GM18951 (cell line): ENCODE measurements around the gene PLA2G2F.

ENCODE experiments used
- POLR2A ChIP-seq: IDR thresholded peaks from 4 replicates; pipeline ENCODE4 v1.6.1; 2011; ENCODE audit warnings: mild to moderate bottlenecking; ENCODE audit not compliant: insufficient read length, insufficient read depth; ENCODE audit errors: extremely low read depth
- in situ Hi-C: fragments of 300-500 bp; cut with MboI; formaldehyde crosslinking; loops from one replicate; pipeline ENCODE4 v1.12.0; 2022; ENCODE audit warnings: low sequenced_read_pairs, mixed read lengths, inconsistent platforms; ENCODE audit not compliant: unreplicated experiment

PLA2G2F gene

DNA sequence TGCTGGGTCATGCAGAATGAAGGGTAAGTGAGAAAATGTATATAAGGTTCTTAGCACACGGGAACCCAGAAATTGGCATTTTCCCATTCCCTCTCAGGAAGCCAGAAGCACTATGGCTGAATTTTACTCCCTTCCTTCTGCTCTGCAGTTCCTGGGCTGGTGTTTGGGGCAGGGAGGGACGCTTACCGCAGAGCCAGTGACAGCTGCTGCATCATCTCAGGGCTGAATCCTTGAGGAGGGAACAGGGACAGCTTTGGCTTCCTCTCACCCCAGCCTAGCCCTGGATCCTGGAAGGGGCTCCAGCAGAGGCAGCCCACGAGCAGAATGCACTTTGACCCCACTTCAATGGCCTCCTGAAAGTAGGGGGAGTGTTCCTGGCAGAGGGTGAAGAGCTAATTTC lies 31.8 kb upstream of the PLA2G2F start:
- TF ChIP-seq POLR2A, result no peak
- in situ Hi-C loops, result no loop called here

DNA sequence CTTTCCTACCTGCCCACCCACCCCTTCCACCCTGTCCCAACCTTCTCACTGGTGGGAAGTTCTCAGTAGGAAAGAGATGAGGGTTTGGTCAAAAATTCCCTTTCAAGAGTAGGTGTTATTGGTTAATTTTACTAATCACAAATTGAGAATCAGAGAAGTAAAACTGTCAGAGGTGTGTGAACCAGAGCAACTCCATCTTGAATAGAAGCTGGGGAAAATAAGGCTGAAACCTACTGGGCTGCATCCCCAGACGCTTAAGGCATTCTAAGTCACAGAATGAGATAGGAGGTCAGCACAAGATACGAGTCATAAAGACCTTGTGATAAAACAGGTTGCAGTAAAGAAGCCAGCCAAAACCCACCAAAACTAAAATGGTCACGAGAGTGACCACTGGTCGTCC lies 31.3 kb upstream of the PLA2G2F start:
- no peak for TF ChIP-seq POLR2A
- in situ Hi-C loops, result no loop called here

DNA sequence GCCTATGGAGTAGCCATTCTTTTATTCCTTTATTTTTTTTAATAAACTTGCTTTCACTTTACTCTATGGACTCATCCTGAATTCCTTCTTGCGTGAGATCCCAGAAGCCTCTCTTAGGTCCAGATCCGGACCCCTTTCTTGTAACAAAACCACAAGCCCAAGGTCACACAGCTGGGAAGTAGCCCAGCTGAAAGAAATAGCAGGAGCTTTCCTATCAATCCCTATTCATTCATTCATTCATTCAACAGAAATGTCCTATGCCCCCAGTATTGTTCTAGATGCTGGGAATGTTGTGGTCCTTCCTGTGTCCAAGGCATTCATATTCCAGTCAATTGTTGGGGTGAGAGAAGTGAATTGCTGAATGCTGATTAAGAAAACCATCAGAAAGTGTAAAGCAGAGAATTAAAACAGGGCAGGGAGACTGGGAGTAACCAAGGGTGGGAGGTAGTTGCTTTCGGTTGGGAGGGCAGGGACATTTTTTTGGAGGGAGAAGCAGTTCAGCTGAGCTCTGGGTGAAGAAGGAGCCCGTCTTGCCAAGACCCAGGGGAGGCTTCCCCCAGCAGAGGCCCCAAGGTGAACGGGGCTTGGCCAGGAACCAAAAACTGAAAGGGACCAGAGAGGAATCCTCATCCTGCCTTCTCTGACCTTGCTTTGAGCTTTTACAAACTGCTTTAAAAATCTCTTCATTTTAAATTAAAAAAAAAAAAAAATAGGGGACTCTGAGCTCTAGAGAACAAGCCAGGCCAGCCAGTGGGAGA lies 30.6 kb upstream of the PLA2G2F start:
- in situ Hi-C loops, result no loop called here
- TF ChIP-seq POLR2A, result no peak

DNA sequence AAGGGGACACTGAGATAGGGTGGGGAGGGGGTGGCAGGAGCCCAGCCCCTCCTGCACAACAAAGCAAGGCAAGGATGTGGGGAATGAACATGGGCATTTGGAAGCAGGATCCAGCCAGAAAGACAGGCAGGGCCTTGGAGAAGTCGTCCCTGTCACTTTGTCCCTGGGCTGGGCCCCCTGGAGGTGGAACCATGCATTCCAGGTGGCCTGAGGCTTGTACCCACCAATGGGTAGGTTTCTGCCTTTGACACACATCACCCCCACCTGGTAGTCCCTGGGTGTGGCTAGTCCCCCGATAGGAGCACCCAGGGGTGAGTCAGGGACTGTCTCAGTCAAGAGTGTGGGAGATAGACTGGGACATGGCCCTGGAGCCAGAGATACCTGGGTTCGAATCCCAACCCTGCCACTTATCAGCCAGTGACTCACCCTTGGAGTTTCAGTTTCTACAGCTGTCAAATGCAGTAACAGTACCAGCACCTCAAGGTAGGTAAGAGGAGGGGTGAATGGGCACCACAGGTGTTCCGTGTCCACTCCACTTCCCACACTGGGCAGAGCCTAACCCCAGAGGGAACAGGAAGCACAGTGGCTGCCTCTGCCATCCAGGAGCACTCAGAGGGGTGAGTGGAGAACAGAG lies 29.8 kb upstream of the PLA2G2F start:
- in situ Hi-C loops, result no loop called here
- no peak for TF ChIP-seq POLR2A

DNA sequence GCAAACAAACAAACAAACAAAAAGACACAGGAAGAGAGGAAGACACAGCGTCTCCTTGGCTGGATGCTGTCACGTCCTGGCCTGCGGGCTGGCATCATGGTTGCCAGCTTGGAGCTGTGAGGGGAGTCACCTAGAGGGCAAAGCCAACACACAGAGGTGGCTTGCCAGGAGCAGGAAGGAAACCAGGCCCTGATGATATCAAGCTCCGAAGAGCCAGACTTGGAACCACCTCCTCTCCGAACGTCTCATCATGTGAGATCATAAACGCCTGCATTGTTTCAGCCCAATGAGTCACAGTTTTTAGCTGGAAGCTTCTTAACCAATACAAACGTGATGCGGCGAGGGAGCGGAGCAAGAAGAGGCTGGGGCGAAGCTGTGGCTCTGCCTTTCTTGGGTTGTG lies 28.4 kb upstream of the PLA2G2F start:
- TF ChIP-seq POLR2A, result no peak
- in situ Hi-C loops, result no loop called here

DNA sequence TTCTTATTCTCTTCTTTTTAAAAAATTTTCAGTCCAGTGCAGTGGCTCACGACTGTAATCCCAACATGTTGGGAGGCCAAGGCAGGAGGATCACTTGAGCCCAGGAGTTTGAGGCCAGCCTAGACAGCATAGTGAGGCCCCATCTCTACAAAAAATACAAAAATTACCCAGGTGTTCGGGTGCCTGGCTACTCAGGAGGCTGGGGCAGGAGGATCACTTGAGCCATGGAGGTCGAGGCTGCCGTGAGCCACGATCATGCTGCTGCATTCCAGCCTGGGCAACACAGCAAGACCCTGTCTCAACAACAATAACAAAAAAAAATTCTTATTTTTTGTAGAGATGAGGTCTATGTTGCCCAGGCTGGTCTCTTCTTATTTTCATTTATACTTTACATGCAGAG lies 27.7 kb upstream of the PLA2G2F start:
- no peak for TF ChIP-seq POLR2A
- in situ Hi-C loops, result no loop called here

DNA sequence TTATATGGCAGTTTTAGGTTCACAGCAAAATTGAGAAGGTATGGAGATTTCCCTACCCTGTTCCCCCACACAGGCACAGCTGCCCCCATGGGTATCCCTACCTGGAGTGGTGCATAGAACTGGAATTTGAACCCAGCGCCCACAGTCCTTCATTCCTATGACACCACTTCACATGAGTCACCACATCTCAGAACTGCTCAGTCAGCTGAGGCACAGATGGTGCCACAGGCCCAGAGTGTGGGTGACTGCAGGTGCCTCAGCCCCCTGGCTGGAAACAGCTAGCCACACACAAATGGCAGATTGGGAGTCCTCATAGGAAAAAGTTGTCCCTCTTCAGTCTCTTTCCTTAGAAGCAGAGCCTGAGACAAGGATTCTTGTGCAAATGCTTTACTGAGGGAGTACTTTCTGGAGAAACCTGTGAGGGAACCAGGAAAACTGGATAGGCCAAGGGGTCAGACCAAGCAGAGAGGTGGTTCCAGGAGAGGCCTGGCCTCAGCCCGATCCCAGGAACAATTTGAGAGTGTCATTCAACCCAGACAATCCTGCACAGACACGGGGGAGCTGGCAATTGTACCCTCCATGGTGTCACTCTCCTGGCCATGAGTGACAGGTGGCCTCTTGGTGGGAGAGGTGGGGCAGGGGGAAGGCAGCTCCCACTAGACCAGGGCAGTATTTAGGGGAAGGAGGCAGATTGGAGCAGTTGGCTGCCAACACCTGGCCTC lies 26.7 kb upstream of the PLA2G2F start:
- in situ Hi-C loops, result no loop called here
- TF ChIP-seq POLR2A, result no peak

DNA sequence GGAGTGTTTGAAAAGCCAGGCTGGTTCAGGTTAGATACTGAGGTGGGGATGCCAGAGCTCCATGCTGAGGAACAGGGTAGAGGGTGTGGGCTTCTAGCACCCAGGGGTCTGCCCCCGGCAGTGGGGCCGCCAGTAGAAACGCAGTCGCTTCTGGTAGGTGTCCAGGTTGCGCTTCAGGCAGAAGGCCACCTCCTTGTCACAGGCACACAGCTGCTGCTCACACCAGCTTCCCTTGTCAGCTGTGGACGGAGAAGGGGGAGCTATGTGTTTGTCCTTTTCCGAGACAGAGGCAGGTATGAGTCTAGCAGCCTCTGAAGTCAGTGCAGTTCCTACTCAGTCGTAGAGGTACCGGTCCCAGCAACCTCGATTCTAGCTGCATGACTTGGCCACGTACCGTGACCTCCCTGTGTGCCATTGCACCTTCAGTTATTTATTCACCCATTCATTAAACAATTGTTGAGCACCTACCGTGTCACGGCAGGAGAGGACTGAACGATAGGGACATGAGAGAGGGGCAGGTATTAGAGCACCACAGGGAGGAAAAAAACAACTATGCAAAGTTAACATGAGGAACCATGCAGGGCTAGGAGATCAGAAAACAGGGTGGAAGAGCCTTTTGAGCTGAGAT lies 25.0 kb upstream of the PLA2G2F start:
- no peak for TF ChIP-seq POLR2A
- in situ Hi-C loops, result no loop called here

DNA sequence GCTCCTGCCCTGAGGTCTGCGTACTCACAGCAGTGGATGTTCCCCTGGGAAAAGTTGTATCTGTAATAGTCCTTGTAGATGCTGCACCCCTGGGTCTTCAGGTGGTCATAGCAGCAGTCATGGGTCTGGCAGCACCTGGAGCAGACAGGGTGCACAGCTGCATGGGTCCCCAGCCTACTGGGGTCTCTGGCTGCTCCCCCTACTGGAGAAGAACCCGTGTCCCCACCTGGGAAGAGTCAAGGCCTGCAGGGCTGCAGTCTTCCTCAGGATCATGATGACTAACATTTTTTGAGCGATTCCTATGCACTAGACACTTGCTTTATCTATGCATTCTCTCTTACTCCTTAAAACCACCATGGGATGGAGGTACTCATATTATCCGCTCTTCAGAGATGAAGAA lies 23.6 kb upstream of the PLA2G2F start:
- no peak for TF ChIP-seq POLR2A
- in situ Hi-C loops, result no loop called here

DNA sequence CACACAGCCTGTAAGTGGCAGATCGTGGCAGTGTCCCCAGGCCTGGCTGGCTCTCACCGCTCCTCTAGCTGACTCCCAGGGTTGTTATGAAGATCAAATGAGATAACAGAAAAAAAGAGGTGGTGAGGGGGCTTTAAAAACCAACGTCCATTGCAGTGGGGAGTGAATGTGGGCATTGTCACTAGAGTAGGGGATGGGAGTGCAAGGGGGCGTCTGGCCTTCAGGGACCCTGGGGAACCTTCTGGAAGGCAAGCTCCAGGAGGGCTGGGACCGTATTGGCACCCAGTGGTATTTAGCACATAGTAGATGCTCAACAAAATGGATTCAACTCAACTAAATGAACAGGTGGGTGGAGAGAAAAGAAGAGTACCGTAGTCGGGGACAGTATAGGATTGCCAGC lies 23.2 kb upstream of the PLA2G2F start:
- TF ChIP-seq POLR2A, result no peak
- in situ Hi-C loops, result no loop called here

DNA sequence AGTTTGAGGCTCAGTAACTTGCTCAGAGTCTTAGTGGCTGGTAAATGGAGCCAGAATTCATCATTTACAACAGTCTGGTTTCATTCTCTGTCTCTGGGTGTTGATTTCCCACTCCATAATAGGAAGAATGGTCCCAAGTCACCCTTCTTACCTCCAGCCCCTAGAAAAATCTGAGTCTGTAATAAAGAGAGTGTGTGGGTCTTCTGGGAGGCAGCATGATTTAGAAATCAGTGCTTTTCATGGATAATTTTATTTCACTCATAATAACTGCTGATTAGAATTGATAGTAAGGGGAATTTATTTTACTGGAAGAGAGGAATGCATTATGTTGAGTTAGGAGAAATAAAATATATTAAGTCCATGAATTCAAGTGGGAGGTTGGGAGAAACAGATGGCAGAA lies 21.9 kb upstream of the PLA2G2F start:
- in situ Hi-C loops, result no loop called here
- no peak for TF ChIP-seq POLR2A

DNA sequence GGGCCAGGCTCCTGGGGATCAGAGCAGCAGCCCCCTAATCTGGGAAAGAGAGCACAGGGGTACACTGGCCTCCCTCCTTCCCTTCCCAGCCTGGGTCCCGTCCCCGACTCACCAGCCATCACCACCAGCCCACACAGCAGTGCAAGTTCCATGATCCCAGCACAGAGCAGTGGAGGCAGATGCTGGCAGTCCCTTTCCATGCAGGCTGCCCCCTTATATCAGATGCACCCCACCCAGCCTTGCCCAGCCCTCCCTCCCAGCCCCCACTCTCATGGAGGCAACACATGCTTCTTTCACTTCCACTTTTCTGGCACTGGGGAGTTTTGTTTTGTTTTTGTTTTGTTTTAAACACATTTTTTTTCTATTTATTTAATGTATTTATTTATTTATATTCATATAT lies 19.8 kb upstream of the PLA2G2F start, which contains the start of gene PLA2G2D:
PLA2G2D (minus strand) TSS at position 190 of the 400 bp plus-strand sequence; CDS start at position 152, 38 bp downstream.
- in situ Hi-C loops, result no loop called here
- no peak for TF ChIP-seq POLR2A

DNA sequence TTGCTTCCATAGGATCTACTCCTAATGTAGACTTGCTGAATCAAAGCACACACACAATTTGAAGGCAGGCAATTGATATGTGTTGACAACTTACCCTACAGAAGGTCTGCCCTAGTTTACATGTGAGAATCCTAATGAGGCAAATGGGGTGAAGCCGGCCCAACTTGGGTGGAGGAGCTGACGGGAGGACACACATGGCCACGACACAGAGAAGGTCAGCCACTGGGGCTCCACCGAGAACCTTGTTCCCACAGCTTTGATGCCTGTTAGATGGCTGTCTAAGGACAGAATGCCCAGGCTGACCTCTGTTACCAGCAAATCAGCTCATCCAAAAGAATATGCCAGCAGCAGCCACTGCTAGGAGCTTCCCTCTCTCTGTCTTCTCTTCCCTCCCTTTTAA lies 18.3 kb upstream of the PLA2G2F start:
- in situ Hi-C loops, result no loop called here
- no peak for TF ChIP-seq POLR2A
